ENCODE data around the gene SLC25A10.

The SLC25A10 gene

DNA sequence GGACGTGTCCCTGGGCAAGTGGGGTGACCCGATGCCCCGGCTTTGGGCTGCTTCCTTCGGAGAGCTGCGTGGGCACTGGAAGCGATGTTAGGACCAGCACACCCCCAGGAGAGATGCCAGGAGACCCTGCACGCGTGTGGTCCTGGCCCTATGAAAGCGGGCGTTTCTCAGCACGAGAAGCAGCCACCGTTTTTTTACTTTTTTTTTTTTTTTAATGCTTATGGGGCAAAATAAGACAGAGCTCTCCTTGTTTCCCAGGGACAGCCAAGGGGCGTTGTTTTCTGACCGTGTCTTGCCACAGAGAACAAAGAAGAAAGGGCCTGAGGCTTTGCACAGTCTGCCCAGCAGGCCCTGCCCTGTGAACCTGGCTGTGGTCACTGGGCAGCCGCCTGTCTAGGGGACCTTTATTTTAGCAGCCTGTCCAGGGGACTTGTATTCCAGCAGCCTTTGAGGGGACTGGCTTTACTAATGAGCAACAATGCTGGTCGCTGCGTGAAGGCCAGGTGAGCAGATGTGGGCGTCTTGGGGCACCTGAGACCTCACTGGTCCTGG lies 996 bp downstream of the SLC25A10 start:
- TF ChIP-seq, protein P1, sequence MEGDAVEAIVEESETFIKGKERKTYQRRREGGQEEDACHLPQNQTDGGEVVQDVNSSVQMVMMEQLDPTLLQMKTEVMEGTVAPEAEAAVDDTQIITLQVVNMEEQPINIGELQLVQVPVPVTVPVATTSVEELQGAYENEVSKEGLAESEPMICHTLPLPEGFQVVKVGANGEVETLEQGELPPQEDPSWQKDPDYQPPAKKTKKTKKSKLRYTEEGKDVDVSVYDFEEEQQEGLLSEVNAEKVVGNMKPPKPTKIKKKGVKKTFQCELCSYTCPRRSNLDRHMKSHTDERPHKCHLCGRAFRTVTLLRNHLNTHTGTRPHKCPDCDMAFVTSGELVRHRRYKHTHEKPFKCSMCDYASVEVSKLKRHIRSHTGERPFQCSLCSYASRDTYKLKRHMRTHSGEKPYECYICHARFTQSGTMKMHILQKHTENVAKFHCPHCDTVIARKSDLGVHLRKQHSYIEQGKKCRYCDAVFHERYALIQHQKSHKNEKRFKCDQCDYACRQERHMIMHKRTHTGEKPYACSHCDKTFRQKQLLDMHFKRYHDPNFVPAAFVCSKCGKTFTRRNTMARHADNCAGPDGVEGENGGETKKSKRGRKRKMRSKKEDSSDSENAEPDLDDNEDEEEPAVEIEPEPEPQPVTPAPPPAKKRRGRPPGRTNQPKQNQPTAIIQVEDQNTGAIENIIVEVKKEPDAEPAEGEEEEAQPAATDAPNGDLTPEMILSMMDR (IDR thresholded peaks at IDR 0.05; ENCODE audit: low read depth, low read length) = no peak
- no peak for DNase-seq (ENCODE audit: low read depth in 2 of 2)
- peak overlapping the region; percentile 43 to 66 for H3K4me3 ChIP-seq (replicated peaks in 1 of 2; ENCODE audit: low read depth in 2 of 2, low read length in 2 of 2)

DNA sequence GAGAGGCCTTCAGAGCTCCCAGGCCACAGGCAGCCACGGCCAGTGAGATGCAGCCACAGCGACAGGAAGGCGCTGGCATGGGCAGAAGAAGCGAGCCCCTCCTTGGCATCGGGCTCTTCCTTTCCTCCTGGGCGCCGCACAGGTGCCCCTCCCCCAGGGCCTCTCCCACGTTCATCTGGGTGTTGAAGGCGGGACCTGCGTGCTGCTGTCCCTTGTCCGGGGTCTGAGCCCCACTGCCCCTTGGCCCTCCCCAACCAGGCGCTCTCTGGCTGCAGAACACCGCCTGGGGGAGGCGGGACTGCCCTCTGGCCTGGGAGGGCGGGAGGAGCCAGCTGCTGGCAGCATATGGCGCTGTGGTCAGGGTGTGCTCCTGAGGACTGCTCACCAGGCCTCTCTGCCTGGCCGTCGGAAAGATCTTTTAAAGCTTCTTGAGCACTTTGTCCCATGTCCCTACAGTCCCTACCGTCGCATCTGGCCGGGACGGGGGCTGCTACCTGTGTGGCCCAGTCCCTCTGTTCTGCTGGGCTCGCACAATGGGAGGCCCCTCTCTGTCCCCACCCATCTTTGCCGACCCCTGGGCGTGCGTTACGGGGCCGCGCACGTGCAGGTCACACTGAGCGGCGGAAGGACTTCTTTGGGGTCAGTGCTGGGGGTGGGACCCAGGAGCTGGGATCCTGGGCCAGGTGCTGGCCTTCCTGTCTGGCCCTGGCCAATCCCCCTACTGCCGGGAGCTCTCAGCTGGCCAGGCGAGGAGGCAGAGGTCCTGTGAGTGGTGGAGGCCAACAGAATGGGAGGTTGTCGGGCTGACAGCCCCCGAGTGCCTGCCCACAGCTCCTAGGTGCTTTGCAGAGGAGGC lies 1.7 kb downstream of the SLC25A10 start:
- H3K4me3 ChIP-seq (replicated peaks in 1 of 2; ENCODE audit: low read depth in 2 of 2, low read length in 2 of 2) = no peak overlapping the region
- TF ChIP-seq, protein P1 (IDR thresholded peaks at IDR 0.05; ENCODE audit: low read depth, low read length) = no peak
- no peak for DNase-seq (ENCODE audit: low read depth in 2 of 2)

DNA sequence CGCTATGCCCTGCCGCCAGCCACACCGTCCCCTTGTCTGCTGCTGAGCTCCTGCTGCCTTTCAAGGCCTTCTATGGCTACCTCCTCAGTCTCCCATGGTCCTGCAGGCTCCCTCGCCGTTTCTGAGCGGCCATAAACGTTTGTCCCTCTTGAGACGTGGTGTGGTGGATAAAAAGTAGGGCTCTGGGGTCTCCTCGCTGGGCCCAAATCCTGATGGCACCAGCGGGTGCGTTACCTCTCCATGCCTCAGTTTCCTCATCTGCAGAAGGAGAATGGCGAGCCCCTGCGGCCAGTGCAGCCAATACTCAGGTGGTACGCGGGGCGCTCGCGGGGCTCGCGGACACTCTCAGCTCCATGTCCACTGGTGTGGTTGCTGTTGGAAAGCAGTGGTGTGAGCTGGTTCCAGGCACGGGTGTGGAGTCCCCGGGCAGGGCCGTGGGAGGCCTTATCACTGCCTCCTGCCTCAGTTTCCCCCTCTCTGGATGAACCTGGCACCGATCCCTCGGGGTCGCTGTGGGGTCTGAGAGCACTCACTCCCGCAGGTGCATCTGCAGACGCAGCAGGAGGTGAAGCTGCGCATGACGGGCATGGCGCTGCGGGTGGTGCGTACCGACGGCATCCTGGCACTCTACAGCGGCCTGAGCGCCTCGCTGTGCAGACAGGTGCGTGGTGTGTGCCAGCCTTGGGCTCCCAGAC lies 2.5 kb downstream of the SLC25A10 start:
- TF ChIP-seq, protein P1 (IDR thresholded peaks at IDR 0.05; ENCODE audit: low read depth, low read length) = no peak
- no peak for DNase-seq (ENCODE audit: low read depth in 2 of 2)
- no peak overlapping the region for H3K4me3 ChIP-seq (replicated peaks in 1 of 2; ENCODE audit: low read depth in 2 of 2, low read length in 2 of 2)

DNA sequence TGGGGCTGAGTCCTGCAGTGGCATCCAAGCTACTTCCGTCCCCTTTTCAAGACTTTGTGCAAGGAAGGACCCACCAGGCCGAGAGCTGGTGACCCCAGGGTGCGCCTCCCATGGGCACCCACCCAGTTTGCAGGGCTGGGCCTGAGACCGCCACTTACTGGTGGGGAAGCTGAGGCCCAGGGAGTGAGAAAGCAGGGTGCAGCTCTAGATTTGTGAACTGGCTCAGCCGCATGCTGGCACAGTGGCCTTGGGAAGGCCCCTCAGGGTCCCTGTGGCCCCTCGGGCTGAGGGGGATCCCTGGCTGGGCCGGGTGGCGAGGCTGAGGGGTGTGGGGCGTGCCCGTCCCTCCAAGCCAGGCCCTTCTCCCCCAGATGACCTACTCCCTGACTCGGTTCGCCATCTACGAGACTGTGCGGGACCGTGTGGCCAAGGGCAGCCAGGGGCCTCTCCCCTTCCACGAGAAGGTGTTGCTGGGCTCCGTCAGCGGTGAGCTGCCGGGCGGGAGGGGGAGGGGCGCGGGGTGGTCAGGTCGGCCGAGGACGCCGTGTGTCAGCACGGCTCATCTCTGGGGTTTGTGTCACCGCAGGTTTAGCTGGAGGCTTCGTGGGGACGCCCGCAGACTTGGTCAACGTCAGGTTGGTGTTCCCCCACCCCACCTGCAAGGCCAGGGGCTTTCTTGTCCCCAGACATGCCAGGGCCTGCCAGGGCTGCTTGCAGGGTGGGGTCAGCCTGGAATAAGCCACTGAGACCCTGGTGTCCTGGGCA lies 3.2 kb downstream of the SLC25A10 start:
- no peak for DNase-seq (ENCODE audit: low read depth in 2 of 2)
- TF ChIP-seq, protein P1 (IDR thresholded peaks at IDR 0.05; ENCODE audit: low read depth, low read length) = no peak
- no peak overlapping the region for H3K4me3 ChIP-seq (replicated peaks in 1 of 2; ENCODE audit: low read depth in 2 of 2, low read length in 2 of 2)

DNA sequence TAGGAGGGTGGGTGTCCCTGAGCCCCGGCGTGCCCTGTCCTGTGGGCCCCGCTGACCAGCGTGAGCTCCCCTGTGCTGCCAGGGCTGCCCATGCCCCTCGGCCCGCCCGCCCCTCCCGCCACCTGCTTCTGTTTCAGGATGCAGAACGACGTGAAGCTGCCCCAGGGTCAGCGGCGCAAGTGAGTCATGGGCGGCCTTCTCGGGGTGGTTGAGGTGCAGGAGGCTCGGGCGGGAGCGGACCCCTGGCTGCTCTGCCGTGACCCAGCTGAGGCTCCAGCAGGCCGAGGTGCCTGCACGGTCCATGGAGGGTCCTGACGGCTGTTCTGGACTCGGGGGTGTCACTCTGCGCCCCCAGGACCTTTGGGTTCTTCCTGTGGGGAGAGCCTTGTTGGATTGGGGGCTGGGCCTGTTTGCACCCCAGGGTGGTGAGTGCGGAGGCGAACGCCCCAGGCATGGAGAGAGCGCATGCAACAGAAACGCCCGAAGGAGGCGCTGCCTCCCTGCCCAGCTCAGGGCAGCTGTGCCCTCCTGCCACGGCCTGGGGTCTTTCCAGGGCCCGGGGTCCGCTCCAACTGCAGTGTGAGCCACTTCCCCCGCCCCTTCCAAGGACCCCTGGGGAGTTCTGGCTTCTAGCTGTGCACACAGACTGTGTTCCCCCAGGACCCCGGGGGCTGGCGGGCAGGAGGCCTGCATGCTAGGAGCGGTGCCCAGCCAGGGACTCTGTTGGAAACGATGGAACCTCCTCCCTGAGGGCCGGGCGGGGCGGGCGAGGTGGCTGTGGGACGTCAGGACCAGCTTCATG lies 4.0 kb downstream of the SLC25A10 start:
- DNase-seq (ENCODE audit: low read depth in 2 of 2) = no peak
- TF ChIP-seq, protein P1 (IDR thresholded peaks at IDR 0.05; ENCODE audit: low read depth, low read length) = no peak
- H3K4me3 ChIP-seq (replicated peaks in 1 of 2; ENCODE audit: low read depth in 2 of 2, low read length in 2 of 2) = no peak overlapping the region

DNA sequence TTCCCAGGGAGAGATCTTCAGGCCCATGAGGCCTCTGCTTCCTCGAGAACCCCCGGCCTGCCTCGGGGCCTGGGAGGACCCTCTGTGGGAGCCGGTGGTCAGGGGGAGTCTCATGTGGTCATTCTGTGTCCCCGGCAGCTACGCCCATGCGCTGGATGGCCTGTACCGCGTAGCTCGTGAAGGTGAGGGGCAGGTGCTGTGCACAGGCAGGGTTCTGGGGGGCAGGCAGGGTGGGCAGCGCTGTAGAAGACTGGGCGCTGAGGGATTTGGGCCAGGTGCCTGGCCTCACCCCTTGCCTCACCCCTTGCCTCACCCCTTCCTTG lies 4.6 kb downstream of the SLC25A10 start:
- DNase-seq (ENCODE audit: low read depth in 2 of 2) = no peak
- H3K4me3 ChIP-seq (replicated peaks in 1 of 2; ENCODE audit: low read depth in 2 of 2, low read length in 2 of 2) = no peak overlapping the region
- TF ChIP-seq, protein P1 (IDR thresholded peaks at IDR 0.05; ENCODE audit: low read depth, low read length) = no peak
